GM21619 (cell line): ENCODE measurements around the gene ITPRIPL1.
"Not testable (repeated sequence)": the region's sequence is repeated elsewhere in the genome, so short reads cannot be mapped to it uniquely, and the experiment has no call there.

Experiments used
- ATAC-seq: cut with Tn5 transposase; IDR thresholded peaks from one replicate; pipeline ENCODE4 v1.9.1; 2021; ENCODE audit not compliant: unreplicated experiment

ITPRIPL1 gene

GRCh38 chr2:96325041-96325883, at the start of gene ITPRIPL1:
ITPRIPL1 (plus strand) TSS chr2:96325317; CDS start chr2:96325840, 523 bp downstream.
- no peak for ATAC-seq

- no peak for ATAC-seq
These were observed 48.2 kb upstream of the ITPRIPL1 start for GRCh38 chr2:96276787-96277499.

GRCh38 chr2:96287273-96287856, 37.8 kb upstream of the ITPRIPL1 start:
- ATAC-seq = no peak

- no peak for ATAC-seq
These were observed 33.4 kb upstream of the ITPRIPL1 start for GRCh38 chr2:96291751-96292150.

- ATAC-seq = not testable (repeated sequence)
These were observed 30.8 kb upstream of the ITPRIPL1 start for GRCh38 chr2:96294271-96294670.

- no peak for ATAC-seq
These were observed 28.2 kb upstream of the ITPRIPL1 start for GRCh38 chr2:96296925-96297324.

- ATAC-seq = no peak
These were observed 23.3 kb upstream of the ITPRIPL1 start for GRCh38 chr2:96301865-96302264.

- no peak for ATAC-seq
These were observed 20.5 kb upstream of the ITPRIPL1 start for GRCh38 chr2:96304606-96305005.

GRCh38 chr2:96305091-96305978, 19.8 kb upstream of the ITPRIPL1 start, which contains the start of gene SNRNP200:
SNRNP200 (minus strand) TSS chr2:96305546; CDS start chr2:96305437, 109 bp downstream.
- peak; percentile 92 for ATAC-seq

- no peak for ATAC-seq
These were observed 19.2 kb upstream of the ITPRIPL1 start for GRCh38 chr2:96305979-96306308.

GRCh38 chr2:96306370-96306769, 18.7 kb upstream of the ITPRIPL1 start:
- ATAC-seq = no peak

GRCh38 chr2:96308248-96308647, 16.9 kb upstream of the ITPRIPL1 start:
- ATAC-seq = no peak

GRCh38 chr2:96315005-96315399, 10.1 kb upstream of the ITPRIPL1 start:
- ATAC-seq = no peak

- no peak for ATAC-seq
These were observed 9.6 kb upstream of the ITPRIPL1 start for GRCh38 chr2:96315400-96316071.

GRCh38 chr2:96316999-96317398, 8.1 kb upstream of the ITPRIPL1 start:
- ATAC-seq = no peak

GRCh38 chr2:96317584-96317997, 7.5 kb upstream of the ITPRIPL1 start:
- ATAC-seq = no peak

- no peak for ATAC-seq
These were observed 6.4 kb upstream of the ITPRIPL1 start for GRCh38 chr2:96318723-96319122.

GRCh38 chr2:96319396-96319795, 5.7 kb upstream of the ITPRIPL1 start:
- no peak for ATAC-seq

- ATAC-seq = no peak
These were observed 4.8 kb upstream of the ITPRIPL1 start for GRCh38 chr2:96320326-96320725.
